ENCODE results near the gene COQ10B. TPM values are rescaled to one million over a fixed set of nuclear protein-coding genes. Genes with fewer than 3 reads are reported as not detected.

The COQ10B gene
- total RNA-seq, 1 donor from 2014 or later: 33.9 TPM

DNA sequence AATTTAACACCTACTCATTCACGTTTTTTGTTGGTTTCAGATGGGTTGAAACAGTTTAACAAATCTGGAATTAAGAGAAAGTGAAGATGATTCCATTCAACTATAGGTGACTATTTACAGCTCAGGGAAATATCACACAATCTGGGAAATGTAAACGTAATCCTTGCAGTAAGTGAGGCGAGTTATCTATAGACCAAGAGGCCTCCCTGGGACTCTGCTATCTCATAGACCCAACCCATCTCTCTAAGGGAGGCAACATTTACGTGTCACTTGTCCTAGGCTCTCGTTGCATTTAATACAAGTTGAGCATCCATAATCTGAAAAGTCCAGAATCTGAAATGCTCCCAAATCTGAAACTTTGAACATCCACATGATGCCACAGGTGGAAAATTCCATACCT lies 60.6 kb downstream of the COQ10B start:
- no peaks in the 10 kb centered on the region for H3K27me3 Mint-ChIP-seq (ENCODE audit: low read depth)
- H3K4me3 Mint-ChIP-seq (ENCODE audit: unreplicated experiment): no peak overlapping the region
- TF ChIP-seq, protein P1, sequence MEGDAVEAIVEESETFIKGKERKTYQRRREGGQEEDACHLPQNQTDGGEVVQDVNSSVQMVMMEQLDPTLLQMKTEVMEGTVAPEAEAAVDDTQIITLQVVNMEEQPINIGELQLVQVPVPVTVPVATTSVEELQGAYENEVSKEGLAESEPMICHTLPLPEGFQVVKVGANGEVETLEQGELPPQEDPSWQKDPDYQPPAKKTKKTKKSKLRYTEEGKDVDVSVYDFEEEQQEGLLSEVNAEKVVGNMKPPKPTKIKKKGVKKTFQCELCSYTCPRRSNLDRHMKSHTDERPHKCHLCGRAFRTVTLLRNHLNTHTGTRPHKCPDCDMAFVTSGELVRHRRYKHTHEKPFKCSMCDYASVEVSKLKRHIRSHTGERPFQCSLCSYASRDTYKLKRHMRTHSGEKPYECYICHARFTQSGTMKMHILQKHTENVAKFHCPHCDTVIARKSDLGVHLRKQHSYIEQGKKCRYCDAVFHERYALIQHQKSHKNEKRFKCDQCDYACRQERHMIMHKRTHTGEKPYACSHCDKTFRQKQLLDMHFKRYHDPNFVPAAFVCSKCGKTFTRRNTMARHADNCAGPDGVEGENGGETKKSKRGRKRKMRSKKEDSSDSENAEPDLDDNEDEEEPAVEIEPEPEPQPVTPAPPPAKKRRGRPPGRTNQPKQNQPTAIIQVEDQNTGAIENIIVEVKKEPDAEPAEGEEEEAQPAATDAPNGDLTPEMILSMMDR (IDR thresholded peaks at IDR 0.05): no peak
- no peak for DNase-seq (ENCODE audit: low spot score)
- no peaks in the 10 kb centered on the region for H3K9me3 Mint-ChIP-seq (ENCODE audit: low read depth)
- peaks cover 32% of the 10 kb centered on the region for H3K4me1 Mint-ChIP-seq (ENCODE audit: low read depth)
- no peaks in the 10 kb centered on the region for H3K36me3 Mint-ChIP-seq (ENCODE audit: low read depth)
- no peak overlapping the region for H3K27ac Mint-ChIP-seq (ENCODE audit: unreplicated experiment)

DNA sequence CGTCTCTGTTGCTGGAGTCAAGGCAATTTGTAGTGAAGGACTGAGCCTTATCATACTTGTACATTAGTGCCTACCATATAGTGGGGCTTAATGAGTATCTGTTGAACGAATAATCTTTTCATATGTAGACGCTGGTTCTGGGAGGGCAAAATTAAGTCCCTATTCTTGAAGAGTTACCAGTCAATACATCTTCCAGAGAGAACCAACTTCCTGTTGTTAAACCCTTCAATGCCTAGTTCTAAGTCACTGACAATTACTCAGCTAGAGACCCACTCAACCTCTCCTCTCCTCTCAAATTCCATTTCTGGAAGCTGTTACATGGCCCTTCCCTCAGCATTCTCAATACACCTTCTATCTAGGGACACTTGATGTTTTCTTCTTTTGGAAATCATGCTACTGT lies 61.4 kb downstream of the COQ10B start:
- no peaks in the 10 kb centered on the region for H3K27me3 Mint-ChIP-seq (ENCODE audit: low read depth)
- TF ChIP-seq, protein P1 (IDR thresholded peaks at IDR 0.05): no peak
- H3K27ac Mint-ChIP-seq (ENCODE audit: unreplicated experiment): peak overlapping the region; percentile 96
- no peaks in the 10 kb centered on the region for H3K9me3 Mint-ChIP-seq (ENCODE audit: low read depth)
- H3K4me3 Mint-ChIP-seq (ENCODE audit: unreplicated experiment): peak overlapping the region; percentile 89
- no peak for DNase-seq (ENCODE audit: low spot score)
- no peaks in the 10 kb centered on the region for H3K36me3 Mint-ChIP-seq (ENCODE audit: low read depth)
- H3K4me1 Mint-ChIP-seq (ENCODE audit: low read depth): peaks cover 40% of the 10 kb centered on the region

DNA sequence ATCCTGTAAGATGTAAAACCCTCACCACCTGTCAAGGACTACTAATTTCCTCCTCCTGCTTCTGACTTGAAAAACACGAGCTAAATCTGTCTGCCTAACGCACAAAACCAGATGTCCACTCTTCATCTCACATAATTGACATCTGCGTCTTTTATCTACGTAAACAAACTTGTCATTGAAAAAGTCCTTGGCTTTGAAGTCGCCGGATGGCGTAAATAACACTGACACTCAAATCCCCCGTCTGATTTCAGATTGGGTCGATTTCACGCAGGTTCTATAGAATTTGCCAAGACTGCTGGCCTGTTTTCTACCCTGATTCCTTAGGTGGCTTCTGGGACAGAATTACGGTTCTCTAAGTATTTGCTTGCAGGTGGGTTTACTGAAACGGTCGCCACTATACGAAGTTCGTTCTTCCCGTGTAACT lies 62.0 kb downstream of the COQ10B start:
- TF ChIP-seq, protein P1 (IDR thresholded peaks at IDR 0.05): no peak
- peaks cover 41% of the 10 kb centered on the region for H3K4me1 Mint-ChIP-seq (ENCODE audit: low read depth)
- peak overlapping the region; percentile 96 for H3K27ac Mint-ChIP-seq (ENCODE audit: unreplicated experiment)
- H3K27me3 Mint-ChIP-seq (ENCODE audit: low read depth): no peaks in the 10 kb centered on the region
- no peaks in the 10 kb centered on the region for H3K9me3 Mint-ChIP-seq (ENCODE audit: low read depth)
- H3K36me3 Mint-ChIP-seq (ENCODE audit: low read depth): no peaks in the 10 kb centered on the region
- no peak for DNase-seq (ENCODE audit: low spot score)
- peak overlapping the region; percentile 89 for H3K4me3 Mint-ChIP-seq (ENCODE audit: unreplicated experiment)

DNA sequence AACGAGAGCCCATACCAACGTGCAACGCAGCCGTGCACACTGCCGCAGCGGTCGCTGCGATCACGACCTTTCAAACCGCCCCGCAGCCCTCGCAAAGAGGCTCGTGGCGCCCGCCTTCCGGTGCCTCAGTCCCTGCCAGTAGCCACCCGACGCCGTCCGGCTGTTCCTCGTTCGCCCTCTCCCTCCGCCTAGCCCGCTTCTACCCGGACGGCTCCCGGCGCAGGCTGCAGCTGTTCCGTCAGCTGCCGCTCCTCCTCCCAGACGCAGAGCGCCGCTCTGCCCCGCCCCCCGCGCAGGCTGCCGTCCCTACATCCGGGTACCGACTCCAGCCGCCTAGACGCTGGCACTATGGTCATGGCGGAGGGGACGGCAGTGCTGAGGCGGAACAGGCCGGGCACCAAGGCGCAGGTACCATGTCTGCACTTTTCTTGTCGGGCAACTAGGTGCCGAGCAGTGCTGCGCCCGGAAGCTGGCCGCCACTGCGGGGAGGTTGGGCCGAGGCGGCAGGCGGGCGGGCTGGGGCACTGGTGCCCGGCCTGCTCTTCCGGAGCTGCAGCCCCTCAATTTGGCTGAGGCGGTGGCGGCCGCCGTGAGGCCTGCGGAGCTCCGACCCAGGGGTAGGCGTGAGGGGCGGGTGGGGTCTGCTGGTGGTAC lies 62.5 kb downstream of the COQ10B start, which contains the start of gene MOB4:
Gene MOB4, plus strand, starts transcription at position 328 of the 654 bp plus-strand sequence. Its CDS starts 21 bp downstream, at position 349.
- peaks cover under 1% of the 10 kb centered on the region for H3K36me3 Mint-ChIP-seq (ENCODE audit: low read depth)
- H3K4me1 Mint-ChIP-seq (ENCODE audit: low read depth): peaks cover 43% of the 10 kb centered on the region
- DNase-seq (ENCODE audit: low spot score): peak; percentile 98
- no peaks in the 10 kb centered on the region for H3K27me3 Mint-ChIP-seq (ENCODE audit: low read depth)
- peak within 1 kb of the TSS; percentile 89 for H3K4me3 Mint-ChIP-seq (ENCODE audit: unreplicated experiment)
- TF ChIP-seq, protein P1 (IDR thresholded peaks at IDR 0.05): peak; percentile 18
- no peaks in the 10 kb centered on the region for H3K9me3 Mint-ChIP-seq (ENCODE audit: low read depth)
- H3K27ac Mint-ChIP-seq (ENCODE audit: unreplicated experiment): peak within 1 kb of the TSS; percentile 96

DNA sequence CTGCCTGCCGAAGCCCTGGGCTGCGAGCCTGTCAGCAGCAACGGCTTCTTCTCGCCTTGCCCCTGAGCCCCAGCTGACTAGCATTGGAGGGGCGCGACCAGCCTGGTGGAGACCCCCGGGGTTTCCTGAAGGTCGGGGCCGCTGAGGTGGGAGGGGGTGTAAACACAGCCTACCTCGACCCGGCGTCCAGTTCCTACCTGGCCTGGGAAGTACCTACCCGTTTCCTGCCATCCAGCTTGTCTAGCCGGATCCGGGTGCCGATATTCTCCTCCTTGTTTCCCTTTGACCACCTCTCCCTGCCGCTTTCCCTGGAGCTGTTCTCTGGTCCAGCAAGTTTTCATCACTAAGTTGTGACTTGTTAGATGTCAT lies 63.0 kb downstream of the COQ10B start:
- Mint-ChIP-seq H3K4me1 (ENCODE audit: low read depth) (peaks cover 43% of the 10 kb centered on the region), H3K27ac (ENCODE audit: unreplicated experiment) (peak overlapping the region; percentile 88), H3K9me3 (ENCODE audit: low read depth) (no peaks in the 10 kb centered on the region), H3K4me3 (ENCODE audit: unreplicated experiment) (peak overlapping the region; percentile 89), H3K36me3 (ENCODE audit: low read depth) (peaks cover 4% of the 10 kb centered on the region), H3K27me3 (ENCODE audit: low read depth) (no peaks in the 10 kb centered on the region)
- TF ChIP-seq, protein P1 (IDR thresholded peaks at IDR 0.05): no peak
- DNase-seq (ENCODE audit: low spot score): no peak
